ENCODE results near the gene BABAM2.

BABAM2 gene

GRCh38 chr2:28338831-28339321 is 448.3 kb downstream of the BABAM2 start:
- DNase-seq: no peak

- DNase-seq: no peak
These were observed 449.1 kb downstream of the BABAM2 start for GRCh38 chr2:28339516-28340175.

GRCh38 chr2:28340312-28341202 is 450.0 kb downstream of the BABAM2 start:
- no peak for DNase-seq

- no peak for DNase-seq
These were observed 450.8 kb downstream of the BABAM2 start for GRCh38 chr2:28341208-28341891.

GRCh38 chr2:28342081-28342967 is 451.8 kb downstream of the BABAM2 start:
- DNase-seq: no peak

- no peak for DNase-seq
These were observed 452.8 kb downstream of the BABAM2 start for GRCh38 chr2:28343184-28343942.

GRCh38 chr2:28343971-28344715 is 453.6 kb downstream of the BABAM2 start:
- no peak for DNase-seq

- no peak for DNase-seq
These were observed 454.3 kb downstream of the BABAM2 start for GRCh38 chr2:28344756-28345373.

GRCh38 chr2:28345619-28346018 is 455.1 kb downstream of the BABAM2 start:
- DNase-seq: no peak

- no peak for DNase-seq
These were observed 456.1 kb downstream of the BABAM2 start for GRCh38 chr2:28346587-28346986.

GRCh38 chr2:28347193-28347592 is 456.7 kb downstream of the BABAM2 start:
- no peak for DNase-seq

- DNase-seq: no peak
These were observed 457.1 kb downstream of the BABAM2 start for GRCh38 chr2:28347596-28347995.

- DNase-seq: peak; percentile 82
These were observed 457.6 kb downstream of the BABAM2 start for GRCh38 chr2:28348149-28348567.

- DNase-seq: no peak
These were observed 458.4 kb downstream of the BABAM2 start for GRCh38 chr2:28348921-28349320.

GRCh38 chr2:28349546-28350165 is 459.1 kb downstream of the BABAM2 start:
- no peak for DNase-seq

- DNase-seq: no peak
These were observed 459.7 kb downstream of the BABAM2 start for GRCh38 chr2:28350196-28350595.

GRCh38 chr2:28350791-28351285 is 460.3 kb downstream of the BABAM2 start:
- no peak for DNase-seq

- no peak for DNase-seq
These were observed 461.1 kb downstream of the BABAM2 start for GRCh38 chr2:28351621-28352020.

- DNase-seq: no peak
These were observed 461.6 kb downstream of the BABAM2 start for GRCh38 chr2:28352104-28352503.
